Ramos (cell line): ENCODE data around the gene CSN3.
"Not testable (repeated sequence)": the region's sequence is repeated elsewhere in the genome, so short reads cannot be mapped to it uniquely, and the experiment has no call there.

Source experiments
- in situ Hi-C: fragments of 300-500 bp; cut with MboI; formaldehyde crosslinking; loops from one replicate; pipeline ENCODE4 v1.14.3; 2022; ENCODE audit warnings: low sequenced_read_pairs; ENCODE audit not compliant: unreplicated experiment

Gene CSN3, protein sequence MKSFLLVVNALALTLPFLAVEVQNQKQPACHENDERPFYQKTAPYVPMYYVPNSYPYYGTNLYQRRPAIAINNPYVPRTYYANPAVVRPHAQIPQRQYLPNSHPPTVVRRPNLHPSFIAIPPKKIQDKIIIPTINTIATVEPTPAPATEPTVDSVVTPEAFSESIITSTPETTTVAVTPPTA

DNA sequence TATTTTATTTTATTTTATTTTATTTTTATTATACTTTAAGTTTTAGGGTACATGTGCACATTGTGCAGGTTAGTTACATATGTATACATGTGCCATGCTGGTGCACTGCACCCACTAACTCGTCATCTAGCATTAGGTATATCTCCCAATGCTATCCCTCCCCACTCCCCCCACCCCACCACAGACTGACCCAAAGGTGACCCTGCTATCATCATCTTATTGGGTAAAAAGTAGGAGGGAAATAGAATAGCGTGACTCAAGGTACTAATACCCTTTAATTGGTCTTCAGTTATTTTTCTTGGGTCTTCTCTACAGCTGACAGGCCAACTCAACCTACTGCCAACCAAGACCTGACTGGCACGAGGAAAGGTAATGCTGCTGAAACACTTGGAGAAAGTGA, at the start of gene CSN3:
Gene CSN3 (plus strand): TSS at position 301 of the 400 bp plus-strand sequence. CDS start 2,223 bp downstream, outside the sequence.
- in situ Hi-C loops = not testable (repeated sequence)

DNA sequence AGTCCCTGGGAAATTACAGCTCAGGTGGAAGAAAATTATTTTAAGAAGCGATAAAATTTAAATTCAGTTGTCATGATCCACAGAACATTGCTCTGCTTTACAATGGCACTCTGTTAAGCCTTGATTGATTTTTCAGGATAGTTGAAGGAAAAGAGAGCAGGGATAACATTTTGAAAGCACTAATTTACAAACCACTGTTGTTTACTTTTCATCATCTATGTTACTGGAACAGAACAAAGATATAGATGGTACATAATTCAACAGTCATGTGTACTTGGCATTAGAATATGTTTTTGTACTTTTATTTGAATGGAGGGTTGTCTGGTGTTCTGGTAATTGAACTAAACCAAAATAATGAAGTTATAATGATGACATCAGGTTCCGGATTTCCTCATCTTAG, 49.5 kb upstream of the CSN3 start:
- in situ Hi-C loops = no loop called here

DNA sequence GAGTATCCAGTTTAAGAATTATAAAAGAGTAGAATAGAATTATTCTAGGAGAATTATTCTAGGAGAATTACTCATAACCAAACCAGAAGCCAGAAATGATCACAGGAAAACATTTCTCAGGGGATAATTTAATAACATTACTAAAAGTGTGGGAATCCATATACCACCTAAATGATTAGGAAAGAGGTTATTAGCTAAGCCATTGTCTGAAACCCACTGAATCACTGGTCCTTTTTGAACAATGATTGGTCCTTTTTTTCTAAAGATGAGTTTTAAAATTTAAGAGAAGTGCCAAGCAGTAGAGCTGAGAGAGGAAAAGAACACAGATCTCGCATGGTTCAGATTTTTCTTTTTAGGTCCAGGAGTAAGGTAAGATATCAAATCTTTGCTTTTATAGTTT, 47.0 kb upstream of the CSN3 start, which contains the start of gene ODAM:
Gene ODAM (plus strand): TSS at position 301 of the 400 bp plus-strand sequence. CDS start 819 bp downstream, outside the sequence.
- in situ Hi-C loops = no loop called here

DNA sequence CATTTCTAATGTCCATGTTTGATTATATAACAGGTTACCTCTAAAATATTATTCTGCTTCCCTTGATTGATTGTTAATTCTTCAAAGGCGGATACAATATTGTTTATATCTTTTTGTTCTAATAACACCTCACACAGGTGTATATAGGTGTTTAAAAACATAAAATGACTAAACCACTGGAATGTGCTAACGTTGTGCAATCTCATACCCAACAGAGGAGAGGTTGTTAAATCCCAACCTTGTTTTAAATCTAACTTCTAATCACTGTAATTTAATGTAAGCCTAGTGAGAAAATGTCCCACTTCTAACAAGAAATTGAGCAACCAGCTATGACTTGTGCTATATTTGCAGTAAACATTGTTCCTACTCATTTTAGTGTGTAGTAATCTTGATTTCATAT, 45.5 kb upstream of the CSN3 start:
- in situ Hi-C loops = no loop called here

DNA sequence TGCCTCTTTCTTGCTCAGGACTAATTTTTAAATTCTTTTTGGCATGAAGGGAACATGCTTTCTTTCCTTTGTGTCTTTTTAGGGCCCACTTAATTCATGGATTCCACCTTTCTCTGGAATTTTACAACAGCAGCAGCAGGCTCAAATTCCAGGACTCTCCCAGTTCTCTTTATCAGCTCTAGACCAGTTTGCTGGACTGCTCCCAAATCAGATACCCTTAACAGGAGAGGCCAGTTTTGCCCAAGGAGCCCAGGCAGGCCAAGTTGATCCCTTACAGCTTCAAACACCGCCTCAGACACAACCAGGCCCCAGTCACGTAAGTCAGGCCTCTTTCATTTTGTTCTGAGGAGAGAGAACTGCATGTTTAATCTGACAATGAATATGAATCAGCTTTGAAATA, 44.6 kb upstream of the CSN3 start:
- in situ Hi-C loops = no loop called here

DNA sequence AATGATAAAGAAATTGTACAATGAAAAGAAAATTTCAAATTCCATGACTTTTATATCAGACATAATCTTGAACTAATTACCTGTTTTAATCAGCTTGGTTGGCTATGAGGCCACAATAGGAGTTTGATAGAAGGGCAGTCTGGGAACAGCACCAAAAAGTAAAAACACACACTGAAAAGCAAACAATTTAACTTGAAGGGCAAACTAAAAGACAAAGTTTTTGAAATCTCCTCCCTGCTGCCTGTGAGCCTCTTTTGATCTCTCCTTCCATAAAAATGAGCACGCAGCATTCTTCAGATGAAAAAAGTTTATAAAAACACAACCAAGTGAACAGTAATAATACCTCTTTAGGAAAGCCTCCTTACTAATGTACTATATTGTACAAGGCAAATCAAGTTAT, 38.8 kb upstream of the CSN3 start:
- in situ Hi-C loops = no loop called here

DNA sequence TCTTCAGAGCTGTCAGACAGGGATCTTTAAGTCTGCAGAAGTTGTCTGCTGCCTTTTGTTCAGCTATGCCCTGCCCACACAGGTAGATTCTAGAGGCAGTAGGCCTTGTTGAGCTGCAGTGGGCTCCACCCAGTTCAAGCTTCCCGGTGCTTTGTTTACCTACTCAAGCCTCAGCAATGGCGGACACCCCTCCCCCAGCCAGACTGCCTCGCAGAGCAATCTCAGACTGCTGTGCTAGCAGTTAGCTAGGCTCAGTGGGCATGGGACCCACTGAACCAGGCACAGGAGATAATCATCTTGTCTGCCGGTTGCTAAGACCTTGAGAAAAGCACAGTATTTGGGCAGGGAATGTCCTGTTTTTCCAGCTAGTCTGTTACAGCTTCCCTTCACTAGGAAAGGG, 29.6 kb upstream of the CSN3 start:
- in situ Hi-C loops = not testable (repeated sequence)

DNA sequence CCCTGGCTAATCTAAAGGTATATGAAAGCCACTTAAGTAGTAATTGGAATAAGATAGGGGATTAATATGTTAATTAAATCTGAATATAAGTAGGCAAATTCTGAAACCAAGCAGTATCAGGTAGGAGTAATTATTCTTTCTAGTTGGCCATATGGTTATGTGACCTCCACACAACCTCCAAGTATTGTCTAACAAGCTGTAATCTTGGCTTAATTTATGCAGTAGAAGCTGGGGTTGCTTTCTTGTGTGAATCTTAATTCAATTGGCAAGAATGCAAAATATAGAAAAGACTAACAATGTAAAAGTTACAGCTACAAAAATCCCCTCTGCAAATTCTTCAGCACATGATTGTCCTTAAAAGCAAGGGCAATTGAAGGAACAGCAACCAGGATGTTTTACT, 26.3 kb upstream of the CSN3 start:
- in situ Hi-C loops = not testable (repeated sequence)

DNA sequence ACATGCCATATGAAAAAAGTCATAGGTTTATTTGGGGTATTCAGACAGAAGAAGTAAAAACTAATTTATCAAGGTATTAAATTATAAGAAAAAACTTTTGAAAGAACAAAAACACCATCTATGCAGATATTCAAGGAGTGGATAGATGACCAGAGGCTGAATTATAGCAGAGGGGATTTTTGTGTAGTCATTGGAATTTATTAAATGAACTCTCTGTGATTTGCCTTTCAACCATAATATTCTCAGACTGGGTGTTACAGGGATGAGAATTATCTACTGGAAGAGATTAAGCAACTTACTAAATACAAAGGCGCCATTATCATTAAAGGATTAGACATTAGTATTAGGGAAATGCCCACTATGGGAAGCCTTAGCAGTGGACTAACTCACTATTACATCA, 25.8 kb upstream of the CSN3 start:
- in situ Hi-C loops = not testable (repeated sequence)

DNA sequence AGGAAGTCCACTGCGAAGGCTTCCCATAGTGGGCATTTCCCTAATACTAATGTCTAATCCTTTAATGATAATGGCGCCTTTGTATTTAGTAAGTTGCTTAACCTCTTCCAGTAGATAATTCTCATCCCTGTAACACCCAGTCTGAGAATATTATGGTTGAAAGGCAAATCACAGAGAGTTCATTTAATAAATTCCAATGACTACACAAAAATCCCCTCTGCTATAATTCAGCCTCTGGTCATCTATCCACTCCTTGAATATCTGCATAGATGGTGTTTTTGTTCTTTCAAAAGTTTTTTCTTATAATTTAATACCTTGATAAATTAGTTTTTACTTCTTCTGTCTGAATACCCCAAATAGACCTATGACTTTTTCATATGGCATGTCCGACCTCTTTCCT, 21.0 kb upstream of the CSN3 start:
- in situ Hi-C loops = not testable (repeated sequence)

DNA sequence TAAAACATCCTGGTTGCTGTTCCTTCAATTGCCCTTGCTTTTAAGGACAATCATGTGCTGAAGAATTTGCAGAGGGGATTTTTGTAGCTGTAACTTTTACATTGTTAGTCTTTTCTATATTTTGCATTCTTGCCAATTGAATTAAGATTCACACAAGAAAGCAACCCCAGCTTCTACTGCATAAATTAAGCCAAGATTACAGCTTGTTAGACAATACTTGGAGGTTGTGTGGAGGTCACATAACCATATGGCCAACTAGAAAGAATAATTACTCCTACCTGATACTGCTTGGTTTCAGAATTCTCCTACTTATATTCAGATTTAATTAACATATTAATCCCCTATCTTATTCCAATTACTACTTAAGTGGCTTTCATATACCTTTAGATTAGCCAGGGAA, 20.6 kb upstream of the CSN3 start:
- in situ Hi-C loops = not testable (repeated sequence)

DNA sequence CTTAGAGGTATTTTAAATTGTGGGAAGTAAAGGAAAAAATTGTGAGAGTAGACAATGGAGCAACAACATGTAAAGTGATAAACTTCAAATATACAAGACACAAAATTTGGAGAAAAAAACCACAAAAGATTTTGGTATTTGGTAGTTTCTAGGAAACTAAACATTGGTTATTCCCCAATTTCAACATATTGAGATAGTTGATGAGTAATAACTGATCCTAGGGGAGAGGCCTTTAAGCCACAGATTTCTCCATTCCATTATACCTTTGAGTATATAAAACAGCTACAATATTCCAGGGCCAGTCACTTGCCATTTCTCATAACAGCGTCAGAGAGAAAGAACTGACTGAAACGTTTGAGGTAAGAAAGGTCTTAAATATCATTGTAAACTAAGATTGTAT, 16.6 kb upstream of the CSN3 start, which contains the start of gene FDCSP:
Gene FDCSP (plus strand): TSS at position 301 of the 400 bp plus-strand sequence. CDS start 5,071 bp downstream, outside the sequence.
- in situ Hi-C loops = no loop called here

DNA sequence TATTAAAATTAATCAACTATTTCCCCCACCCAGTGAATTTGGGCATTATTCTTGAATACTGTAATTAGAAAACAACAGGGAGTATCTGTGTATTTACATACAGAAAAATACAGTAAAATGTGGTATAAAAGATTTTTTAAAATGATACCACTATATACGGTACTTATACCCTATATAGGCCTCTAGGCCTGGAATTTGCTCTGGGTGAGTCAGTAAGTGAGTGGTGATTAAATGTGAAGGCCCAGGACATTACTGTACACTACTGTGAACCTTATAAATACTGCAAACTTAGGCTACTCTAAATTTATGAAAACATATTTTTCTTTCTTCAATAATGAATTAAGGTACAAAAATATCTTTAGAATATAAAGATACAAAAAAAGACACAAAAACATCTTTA, 6.3 kb upstream of the CSN3 start:
- in situ Hi-C loops = no loop called here

DNA sequence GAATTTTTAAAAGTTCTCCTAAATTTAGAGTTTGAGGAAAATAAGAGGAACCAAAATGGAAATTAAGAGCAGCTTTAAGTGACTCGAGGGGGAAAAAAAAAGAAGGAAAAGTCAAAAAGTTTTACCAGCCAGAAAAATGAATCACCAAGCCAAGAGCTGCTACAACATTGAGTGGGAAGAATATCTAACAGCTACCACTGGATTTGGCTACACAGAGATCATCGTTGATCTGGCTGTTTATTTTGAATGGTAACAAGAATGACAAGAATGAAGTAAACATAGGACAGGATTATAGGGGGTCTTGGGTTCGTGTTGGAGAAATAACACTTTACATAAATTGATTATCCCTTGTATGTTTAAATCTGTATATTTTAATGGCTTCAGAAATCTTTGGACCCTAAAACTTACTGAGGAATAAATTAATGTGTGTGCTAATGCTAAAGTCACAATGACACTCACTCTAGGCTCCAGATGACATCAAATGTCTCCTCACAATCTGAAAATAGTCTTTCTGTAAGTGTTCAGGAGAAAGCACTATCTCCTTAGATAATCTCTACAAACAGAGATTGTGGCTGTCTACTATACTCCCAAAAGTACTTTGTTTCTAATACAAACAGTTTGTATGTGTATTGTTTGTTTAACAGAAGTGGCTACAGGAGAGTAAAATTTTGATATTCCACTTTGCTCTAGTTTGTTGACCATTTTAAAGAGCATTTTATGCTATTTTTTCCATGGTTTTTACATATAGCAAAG, 3.1 kb upstream of the CSN3 start:
- in situ Hi-C loops = no loop called here

DNA sequence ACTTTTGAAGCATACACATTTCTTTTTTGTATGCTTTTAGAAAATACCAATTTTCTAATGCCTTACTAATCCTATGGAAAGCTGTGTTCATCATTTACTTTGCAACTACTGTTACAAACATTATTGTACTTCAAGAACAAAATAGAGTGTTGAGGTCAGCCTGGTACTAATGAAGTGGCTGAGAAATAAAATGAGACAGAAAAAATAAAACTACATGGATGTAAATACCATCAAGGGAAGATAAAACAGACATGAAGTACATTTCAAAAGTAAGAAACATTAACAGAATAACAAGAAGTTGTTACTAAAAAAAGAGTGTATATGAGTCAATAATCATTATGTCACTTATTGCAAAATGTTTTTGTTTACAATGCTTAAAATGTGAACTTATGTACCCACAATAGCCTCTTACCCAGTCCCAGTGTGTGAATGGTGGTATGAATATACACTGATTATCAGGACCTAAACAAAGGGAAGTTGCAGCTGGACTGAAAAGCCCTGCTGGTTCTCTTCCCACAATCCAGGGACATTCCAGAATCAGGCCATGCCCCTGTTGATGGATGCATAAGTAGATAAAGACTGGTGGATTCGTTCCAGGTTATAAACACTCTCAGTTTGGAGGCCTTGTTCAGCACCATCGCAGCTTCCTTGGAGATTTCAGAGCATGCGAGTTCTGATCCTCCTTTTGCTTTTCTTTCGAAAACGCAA, 2.4 kb upstream of the CSN3 start:
- in situ Hi-C loops = no loop called here

DNA sequence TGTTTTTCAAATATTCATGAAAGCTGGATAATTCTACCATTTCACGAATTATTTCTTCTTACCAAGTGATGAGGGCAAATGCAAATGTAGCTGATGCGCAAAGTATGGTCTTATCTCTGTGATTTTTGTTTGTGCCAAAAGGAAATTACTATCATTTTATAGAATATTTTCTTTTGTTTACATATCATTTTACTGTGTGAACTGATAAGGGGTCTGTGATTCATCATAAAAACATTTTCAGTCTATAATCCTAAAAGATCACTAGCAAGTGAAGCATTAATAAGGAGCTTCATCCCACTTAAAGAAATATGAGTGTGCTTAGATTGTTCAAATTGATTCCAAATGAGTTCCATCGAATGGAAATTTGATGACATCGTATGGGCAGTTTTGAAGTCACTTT, 694 bp downstream of the CSN3 start:
- in situ Hi-C loops = no loop called here

DNA sequence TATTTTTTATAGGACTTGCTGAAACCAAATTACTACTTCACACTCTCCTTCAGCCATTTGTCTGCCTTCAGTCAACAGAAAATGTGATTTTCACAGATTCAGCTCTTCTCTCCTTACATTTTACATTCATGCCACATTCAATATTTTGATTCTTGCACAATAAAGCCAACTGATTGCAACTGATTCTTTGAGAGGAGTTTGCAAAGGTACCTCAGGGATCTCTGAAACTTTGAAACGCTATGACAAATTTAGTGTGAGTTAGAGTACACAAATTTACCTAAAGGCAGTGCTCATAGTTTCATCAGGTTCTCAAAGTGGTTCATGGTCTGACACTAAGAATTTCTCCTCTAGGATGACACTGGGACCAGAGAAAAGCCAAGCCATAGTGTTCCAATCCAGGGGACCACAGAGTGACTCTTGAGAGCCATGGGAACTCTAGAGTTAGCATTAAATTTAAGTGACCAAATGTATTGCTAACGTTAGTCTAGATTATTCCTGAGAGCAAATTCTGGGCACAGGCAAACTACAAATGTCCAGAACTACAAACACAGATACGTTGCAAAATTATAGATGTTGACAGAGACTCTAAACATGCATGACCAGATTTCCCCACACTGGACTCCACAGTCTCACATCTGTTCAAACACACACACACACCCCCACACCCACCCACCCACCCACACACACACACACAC, 9.0 kb downstream of the CSN3 start:
- in situ Hi-C loops = no loop called here

DNA sequence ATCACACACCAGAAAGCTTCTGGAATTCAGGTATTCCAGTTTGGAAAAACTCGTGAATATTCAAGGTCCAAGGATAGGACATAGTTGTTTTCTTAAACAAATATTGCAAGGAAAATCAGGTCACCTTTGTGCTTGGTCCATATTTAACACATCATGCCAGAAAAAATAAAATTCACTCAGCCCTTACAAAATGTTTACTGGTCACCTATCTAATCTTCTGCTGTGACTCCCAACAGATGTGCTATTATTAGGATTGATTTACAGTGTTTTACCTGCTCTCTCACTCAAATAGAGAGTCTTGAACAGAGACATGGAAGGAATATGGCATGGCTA, 9.5 kb downstream of the CSN3 start:
- in situ Hi-C loops = no loop called here

DNA sequence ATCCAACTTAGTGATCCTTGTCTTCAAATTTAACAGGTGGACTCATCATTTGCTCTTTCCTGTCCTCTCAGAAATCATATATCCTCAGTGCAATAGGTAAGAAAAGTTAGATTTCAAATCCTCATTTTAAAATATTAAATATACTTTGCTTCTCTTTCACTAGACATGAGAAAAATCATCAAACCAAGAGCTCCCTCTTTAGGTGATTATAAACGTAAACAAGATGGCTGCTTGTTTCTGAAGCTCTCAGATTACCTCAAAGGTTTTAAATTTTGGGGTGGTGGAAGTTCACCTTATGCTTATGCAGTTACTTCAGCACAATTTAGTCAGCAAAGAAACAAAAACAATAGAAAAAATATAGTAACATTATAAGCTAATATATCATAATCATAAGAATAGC, 27.3 kb downstream of the CSN3 start:
- in situ Hi-C loops = no loop called here

DNA sequence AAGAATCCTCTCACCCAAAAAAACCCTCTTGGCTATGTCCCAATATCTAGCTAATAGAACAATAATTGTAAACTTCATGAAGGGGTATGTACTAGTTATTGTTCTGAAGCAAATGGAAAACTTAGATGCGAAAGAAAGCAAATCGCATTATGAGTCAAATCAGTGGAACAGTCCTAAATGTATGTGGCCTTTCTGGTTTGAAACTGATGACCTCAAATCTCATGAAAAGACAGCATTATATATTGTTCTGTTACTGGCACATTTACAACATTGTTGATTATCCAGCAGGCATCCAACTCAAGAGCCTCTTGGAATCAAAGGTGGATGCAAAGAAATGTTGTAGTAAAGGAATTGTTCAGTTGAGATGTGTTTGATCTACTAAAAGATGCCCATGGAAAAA, 34.7 kb downstream of the CSN3 start:
- in situ Hi-C loops = no loop called here

DNA sequence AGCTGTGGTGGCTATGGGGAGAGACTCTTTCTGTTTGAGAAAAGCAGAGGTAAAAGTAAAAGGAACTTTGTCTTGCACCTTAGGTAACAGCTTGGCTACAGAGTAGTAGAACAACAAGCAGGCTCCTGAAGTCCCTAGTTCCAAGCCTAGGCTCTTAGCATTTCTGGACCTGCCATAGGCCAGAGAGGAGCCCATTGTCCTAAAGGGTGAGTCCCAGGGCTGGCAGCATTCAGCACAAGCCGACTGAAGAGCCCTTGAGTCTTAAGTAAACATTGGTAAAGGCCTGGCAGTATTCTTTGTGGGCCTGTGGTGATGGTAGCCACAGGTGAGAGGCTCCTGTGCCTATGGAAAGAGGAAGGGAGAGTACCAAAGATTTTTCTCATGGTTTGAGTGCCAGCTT, 38.2 kb downstream of the CSN3 start:
- in situ Hi-C loops = no loop called here
